NCI-H774 (cell line): ENCODE data around the gene CAMK1D.

Experiments
- DNase-seq: peaks from one replicate; lab custom pipeline; 2025; lab: John Stamatoyannopoulos, UW

CAMK1D gene

DNA sequence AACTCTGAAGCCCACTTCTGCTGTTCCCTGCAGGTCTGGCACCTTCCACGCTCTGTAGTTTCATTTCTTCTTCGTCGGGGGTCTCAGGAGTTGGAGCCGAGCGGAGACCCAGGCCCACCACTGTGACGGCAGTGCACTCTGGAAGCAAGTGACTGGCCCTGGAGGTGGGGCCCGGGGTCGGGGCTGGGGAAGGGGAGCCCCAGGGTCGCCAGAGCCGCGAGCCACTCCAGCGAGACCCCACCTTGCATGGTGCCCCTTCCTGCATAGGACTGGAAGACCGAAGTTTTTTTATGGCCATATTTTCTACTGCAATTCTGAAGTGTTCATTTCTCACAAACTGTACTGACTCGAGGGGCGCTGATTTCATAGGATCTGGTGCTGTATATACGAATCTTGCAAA is 479.4 kb downstream of the CAMK1D start:
- DNase-seq = no peak

DNA sequence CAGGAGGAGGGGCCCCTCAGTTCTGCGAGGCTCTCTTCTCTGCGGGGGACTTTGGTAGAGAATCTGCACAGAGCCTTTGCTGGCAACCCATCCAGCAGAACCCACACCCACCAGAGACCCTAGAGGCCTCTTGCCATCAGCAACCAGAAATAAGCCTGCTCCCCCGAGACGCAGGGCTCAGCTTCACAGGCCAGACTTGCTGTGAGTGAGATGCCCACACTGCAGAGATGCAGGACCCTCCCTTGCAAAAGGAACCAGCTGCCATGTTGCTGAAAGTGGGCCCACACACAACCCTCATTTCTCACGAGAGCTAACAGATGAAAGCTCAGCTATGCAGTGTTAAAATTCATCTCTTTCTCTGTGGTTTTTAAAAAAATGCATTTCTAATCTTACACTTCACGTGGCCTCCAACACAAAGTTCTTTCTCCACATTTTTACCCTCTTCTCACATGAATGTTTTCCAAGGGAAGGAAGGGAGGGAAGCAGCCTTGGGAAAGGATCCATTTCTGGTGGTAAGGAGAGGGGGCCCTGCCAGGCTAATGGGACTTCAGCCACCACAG is 480.6 kb downstream of the CAMK1D start:
- no peak for DNase-seq

DNA sequence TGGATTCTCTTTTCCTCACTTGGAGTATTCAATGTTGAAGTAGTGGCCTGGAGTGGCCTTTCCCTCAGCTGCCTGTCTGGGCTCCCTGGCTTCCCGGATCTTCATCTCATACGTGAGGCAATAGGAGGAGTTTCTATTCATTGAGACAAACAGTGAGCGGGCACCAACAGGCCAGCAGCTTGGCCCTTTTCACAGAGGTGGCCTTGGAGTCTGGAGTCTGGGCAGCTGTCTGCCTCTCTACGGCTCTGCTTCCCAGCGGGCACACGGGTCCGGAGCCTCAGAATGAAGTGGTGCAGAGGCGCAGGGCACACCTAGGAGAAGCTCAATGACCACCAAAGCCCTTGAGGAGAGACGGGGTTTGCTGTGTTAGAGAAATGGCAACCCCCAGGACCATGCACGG is 482.7 kb downstream of the CAMK1D start:
- DNase-seq = no peak

DNA sequence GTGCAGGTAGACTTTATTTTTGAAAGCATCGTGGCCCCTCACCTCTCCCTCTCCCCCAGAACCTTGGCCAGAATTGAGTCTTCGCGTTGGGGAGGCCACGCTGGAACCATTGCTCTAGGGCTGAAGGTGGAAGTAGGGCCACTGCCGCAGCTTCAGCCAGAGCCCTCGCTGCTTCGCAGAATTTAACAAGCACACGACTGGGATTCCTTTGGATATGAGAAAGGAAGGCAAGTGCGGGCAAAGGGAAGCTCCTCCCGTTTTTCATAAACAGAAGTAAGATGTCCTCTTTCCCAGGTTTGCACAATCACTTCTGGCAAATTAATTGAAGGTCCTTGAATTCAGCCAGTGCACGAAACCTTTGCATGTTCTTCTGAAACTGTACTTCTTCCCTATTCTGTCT is 484.1 kb downstream of the CAMK1D start:
- DNase-seq = no peak

DNA sequence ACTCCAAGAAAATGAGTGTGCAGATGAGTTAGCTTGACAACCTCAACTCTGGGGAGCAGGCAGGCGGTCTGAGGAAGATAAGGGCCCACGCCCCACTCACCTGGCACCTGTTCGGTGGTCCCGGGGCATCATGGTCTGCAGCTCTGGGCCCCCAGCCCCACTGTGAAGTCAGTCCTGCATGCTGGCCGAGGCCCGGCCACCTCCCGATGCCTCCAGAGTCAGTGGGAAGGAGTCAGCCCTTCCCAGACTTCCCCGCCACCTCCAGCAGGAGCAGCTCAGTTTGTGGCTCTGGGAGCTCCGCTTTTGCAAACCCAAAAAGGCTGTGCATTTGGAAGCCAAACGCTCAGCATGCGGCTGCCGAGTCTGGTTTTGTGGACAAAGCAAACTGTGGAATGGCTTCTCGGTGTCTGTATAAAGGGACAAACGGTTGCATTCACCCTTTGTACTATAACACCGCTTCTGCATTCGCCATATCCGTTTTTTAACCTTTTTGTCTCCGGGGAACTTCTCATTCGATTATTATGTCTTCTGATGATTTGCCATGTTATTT is 484.8 kb downstream of the CAMK1D start:
- DNase-seq = no peak

DNA sequence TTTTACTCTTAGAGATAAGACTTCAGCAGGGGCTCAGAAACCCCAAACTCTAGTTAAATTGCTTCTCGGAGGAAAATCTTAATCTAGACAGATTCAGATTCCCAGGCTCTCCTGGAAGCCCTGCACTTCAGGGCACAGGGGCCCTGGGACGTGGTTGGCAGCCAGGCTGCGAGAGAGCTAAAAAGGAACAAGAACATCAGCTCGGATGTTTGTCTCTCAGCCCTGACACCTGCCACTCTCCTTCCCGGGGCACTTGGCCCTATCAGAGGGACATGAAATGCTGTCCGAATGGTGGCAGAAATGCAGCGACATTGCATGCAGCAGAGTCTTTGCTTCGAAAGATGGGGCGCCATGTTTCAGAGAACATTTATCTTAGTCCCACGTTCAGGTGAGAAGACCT is 485.4 kb downstream of the CAMK1D start:
- no peak for DNase-seq

DNA sequence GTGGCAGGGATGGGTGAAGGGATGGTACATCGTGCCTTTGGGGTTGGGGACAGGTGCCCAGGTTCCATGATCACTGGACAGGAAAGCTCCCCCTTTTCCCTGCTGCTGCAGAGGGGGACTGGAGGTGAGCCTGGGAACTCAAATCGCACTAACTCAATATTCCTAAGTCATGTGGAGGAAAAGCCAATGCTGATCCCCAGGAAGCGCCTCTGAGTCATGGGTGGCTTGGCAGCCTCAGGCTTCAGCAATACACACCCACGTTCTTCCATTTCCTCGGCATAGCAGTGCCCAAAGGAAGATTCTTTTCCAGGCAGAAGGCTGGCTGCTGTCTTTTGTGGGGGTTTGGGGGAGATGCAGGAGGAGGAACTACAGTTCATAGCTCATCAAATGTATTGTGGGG is 486.4 kb downstream of the CAMK1D start:
- no peak for DNase-seq

DNA sequence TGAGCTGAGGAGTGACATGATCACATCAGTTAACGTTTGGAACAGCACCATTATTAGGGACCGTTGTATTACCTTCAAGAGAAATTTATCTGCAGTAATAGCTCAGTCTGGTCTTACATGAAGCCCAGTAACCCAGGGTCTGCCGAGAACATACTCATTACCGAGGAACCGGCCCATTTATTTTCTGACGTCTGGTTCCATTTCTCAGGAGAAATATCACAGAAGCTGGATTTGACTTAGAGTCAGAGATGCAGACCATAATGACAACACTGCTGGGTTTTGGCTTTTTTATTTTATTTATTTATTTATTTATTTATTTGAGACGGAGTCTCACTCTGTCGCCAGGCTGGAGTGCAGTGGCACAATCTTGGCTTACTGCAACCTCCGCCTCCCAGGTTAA is 489.0 kb downstream of the CAMK1D start:
- no peak for DNase-seq

DNA sequence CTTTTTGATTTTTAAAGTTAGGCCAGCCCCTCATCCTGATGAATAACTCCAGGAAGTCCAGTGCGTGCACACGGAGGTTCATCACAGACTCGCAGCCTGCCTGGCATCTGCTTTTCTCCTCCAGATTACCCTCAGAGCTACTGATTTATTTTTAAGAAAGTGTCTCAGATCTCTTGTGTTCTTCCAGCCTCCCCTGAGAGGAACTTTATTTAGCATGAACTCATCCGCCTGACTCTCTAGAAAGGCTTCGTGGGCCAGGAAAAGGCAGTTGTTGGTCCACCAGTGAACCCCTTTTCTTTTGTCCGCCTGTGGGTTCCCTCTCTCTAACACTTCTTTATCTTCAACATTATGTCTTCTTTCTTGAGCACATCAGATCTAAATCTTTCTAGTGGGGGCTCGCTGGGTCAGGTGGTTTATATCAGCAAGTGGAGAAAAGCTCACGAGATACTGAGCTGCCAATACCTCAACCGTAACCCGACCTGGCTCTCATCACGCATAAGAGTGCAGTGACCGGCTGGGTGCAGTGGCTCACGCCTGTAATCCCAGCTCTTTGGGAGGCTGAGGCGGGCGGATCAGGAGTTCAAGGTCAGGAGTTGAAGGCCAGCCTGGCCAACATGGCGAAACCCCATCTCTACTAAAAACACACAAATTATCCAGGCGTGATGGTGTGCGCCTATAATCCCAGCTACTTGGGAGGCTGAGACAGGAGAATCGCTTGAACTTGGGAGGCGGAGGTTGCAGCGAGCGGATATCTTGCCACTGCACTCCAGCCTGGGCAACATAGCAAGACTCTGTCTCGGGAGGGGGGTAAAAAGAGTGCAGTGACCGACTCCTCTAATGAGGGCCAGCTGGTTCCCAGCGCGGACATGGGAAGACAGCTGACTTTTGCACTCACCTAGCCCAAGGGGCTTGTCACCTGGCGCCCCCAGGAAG is 489.9 kb downstream of the CAMK1D start:
- DNase-seq = no peak

DNA sequence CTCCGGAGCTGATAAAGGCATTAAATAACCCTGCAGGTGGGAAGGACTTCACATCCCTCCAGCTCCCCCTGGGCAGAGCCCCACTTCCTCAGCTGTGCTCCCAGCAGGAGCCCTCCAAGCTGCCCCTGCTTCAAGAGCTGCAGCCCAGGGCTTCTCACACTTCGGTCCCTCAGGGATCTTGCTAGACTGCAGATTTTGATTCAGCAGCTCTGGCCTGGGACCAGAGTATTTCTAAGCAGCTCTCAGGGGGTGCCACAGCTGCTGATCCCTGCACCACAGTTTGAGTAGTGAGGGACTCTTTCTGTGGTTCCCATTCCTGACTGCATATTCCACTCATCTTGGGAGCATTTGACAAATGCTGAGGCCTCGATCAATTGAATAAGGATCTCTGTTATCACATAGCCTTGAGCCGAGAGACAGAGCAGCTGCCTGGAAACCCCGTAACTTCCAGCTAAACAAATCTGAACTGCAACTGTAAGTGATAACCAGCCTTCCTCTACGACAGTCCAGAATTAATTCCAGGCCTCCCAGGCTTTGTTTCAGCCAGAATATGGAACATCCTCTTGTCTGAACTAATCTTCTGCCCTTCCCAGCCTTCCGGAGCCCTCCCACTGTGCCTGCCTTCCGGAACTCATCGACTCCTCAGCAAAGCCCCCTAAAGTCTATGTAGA is 490.7 kb downstream of the CAMK1D start:
- DNase-seq = no peak

DNA sequence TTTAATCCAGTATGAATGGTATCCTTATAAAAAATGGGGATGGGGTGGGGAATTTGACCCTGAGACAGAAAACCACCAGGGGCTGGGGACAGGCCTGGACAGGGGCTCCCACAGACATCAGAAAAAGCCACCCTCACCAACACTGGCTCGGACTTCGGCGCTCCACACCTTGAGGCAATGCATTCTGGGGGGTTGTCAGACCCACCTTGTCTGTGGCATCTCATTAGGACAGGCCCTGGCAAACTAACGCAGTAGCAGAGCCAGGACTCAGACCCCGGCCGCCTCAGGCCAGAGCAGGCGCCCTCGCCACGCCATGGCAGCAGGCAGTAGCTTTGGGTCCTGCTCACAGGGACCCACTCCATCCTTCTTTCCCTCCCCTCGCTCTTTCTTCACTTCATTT is 492.1 kb downstream of the CAMK1D start:
- no peak for DNase-seq

DNA sequence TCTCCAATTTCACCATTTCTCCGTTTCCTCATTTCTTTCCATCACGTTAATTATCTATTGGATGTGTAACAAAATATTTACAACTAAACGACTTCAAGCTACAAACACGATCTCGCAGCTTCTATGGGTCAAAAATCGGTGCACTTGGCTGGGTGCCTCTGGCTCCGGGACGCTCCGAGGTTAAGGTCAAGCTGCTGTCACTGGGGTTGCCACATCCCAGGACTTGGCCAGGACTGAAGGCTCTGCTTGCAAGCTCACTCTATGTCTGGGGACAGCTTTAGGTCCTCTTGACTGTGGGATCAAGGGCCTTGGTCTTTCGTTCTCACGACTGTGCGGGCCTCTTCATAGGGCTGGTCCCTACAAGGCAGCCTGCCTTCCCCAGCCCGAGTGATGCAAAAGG is 492.5 kb downstream of the CAMK1D start:
- DNase-seq = no peak

DNA sequence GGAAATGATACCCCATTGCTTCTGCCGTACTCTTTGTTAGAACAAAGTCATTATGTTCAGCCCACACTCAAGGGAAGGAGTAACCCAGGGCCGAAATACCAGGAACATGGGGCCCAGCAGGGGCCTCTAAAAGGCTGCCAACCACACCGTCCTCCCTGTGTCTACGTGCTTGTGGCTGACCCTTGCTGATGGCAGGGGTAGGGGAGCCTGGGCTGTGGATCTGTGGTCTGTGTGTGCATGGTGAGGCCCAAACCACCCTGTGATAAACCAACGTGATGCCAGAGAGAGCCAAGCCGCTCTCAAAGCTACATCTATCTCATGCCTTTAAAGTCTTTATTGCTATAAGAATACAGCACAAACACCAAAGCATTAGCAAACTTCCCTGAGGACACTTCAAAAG is 493.0 kb downstream of the CAMK1D start:
- no peak for DNase-seq

DNA sequence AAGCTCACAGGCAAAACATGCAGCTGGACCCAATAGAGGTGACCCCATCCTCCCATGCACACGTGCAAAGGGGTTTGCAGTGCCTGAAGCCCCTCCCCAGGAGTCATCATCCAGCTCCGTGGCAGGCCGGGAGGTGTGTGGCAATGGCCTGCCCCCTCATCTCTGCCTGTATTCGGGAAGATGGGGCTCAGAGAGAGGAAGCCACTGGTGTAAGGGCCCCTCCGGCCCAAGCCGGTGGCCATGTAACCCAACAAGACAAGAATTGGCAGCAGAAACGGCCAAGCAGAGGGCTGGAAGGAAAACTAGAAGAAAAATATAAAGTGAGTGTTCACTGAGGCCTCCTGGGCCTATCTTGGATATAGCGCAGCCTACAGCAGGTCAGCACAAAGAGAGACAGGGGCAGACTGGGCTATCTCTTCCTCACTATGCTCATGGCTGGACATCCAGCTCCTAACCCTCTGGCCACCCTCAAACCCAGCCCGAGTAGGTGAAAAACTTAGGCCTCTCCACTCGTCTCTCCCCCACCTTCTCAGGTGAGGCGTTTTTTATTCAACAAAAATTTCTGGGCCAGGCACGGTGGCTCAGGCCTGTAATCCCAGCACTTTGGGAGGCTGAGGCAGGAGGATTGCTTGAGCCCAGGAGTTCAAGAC is 494.1 kb downstream of the CAMK1D start:
- DNase-seq = no peak

DNA sequence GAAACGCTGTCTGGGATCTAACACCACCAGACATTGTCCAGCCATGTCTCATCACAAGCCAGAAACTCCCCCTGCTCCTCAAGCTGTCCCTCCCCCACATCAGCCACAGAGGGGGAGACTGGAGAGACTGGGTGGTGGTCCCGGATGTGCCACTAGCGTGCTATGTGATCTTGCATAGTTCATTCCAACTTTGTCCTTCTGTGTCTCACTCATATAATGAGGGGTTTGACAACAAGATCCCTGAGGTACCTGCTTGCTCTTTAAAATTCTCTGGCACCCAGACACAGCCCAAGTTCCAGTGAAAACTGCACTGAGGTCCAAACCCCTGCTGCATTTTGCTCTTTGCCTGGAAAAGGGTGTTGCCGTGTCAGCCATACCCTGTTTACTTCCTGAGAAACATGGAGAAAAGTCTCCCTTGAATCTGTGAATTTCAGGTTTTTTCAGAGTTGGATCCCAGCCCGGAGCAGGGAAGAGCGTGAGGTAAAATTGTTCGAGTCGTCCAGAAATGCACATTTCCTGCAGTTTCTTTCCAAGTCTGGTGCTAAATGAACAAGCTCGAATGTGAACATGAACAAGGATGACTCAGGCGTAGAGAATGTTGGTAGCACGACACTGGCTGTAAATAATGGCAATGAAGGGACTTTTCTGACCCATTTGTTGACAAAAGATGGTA is 495.6 kb downstream of the CAMK1D start:
- no peak for DNase-seq

DNA sequence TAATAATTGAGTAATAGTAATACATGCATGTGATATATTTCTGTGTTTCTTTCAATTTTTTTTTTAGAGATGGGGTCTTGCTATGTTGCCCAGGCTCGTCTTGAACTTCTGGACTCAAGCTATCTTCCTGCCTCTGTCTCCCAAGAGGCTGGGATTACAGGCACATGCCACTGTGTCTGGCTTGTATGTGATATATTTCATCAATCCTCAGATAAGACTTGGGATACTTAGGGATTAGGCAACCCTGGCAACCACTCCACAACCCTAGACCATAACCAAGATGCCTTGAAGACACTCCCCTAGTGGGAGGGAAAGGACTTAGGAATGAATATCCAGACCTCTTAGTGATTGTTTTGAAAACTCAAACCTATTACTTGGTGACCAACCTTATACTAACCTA is 497.4 kb downstream of the CAMK1D start:
- no peak for DNase-seq

DNA sequence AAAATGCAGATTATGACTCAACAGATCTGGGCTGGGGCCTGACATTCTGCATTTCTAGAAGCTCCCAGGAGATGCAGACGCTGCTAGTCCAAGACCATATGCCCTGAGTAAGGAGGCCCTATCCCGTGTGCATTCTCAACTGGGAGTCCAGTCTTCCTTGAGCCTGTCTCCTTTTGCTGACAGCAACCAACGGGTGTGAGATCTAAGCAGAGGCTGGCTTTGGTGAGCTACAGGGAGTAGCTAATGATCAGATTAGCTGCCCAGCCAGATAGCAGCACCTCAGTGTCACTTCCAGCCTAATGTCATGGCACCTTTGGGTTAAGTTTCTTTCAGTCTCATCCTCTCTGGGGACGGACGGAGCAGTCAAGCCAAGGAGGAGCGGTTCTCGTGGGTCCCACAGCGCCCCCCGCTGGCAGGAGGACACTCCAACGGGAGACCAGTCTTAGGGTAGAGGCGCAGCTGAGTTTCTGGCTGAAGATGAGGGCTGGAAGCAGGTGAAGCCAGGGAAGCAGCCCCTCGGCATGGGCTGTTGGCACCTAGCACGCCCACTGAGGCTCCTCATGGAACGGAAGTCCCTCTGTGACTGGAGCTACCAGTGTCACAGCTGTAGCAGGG is 498.1 kb downstream of the CAMK1D start:
- no peak for DNase-seq

DNA sequence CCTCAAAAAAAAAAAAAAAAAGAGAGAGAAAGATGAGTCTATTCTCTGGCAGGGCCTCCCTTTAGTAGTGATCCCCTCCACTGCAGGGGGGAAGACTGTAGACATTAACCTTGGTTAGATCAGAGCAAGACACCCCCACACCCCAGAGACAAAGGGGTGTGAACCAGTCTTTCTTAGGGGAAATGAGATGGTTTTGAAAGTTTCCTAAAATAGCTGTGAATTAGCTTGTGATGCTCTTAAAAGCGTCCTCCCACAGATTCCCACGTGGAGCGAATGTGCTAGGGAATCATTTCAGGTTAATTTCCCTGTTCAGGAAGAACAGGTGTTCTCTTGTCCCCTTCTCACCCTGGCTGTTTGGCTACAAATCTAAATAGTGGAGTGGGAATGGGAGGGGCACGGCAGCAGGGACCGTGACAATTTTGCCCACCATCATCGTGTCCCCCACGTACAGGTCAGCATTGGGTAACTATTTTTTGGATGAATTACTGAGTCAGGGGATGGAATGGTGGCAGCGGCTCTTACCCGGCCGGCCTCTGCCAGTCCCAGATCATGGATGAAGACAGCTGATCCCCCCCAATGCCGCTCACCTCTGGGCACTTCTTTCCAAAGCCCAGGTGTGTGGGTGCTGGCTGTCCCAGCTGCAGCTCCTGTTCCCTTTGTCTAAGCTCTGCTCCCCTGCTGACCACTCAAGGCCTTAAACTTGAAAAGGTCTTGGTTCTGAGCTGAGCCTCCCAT is 499.3 kb downstream of the CAMK1D start:
- no peak for DNase-seq

DNA sequence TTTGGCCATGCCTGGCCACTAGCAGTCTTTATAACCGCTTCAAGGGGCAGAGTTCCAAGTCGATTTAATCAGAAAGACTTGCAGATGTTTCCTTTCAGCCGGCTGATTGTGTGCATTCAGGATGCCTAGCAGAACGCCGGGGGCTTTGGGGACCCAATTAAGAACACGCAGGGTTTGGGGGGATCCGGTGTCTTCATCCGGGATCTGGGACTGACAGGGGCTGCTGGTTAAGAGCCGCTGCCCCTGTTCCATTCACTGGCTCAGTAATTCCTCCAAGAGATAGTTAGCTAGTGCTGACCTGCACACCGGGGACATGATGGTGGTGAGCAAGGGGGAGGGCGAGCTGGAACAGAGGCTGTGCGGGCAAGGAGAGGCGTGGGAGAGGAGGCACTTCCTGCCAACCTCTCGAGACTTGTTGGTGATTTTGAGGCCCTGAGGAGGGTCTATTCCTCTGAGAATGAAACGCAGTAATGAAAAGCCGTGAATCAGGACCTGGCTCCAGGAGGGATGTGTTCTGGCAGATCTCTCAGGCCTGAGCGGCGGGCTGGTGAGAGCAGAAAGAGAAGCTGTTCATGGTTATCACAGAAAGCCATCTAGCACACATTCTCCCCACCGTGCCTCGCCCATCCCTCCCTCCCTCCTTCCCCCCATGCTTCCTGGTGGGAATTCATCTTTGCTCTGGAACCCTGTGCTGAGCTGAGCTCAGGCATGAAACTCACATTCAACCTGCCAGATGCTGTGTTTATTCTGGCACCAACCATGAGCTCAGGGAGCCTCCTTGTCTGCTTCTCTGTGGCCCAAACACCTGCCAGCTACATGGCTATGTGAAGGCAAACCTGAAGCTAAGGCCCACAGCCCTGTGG is 500.2 kb downstream of the CAMK1D start:
- peak; percentile 28 for DNase-seq

DNA sequence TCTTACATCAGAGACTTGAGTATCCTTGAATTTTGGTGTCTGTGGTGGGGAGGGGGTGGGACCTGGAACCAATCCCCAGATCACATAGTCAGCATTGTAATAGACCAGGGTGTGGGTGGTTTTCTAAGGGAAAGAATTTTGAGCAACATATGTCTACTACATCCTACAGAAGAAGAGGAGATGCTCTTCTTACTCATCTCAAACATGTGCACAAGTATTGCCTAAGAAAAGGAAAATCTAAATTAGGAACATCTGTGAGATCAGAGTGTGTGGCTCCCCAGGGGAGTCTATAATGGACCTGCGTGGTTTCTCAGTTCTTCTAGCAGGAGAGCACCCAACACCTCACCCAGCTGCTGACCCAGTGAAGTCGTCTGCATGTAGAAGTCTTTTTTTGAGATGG is 503.3 kb downstream of the CAMK1D start:
- DNase-seq = no peak
